GM19035 (cell line): ENCODE measurements around the gene CHD5.

ENCODE experiments used
- ATAC-seq: cut with Tn5 transposase; IDR thresholded peaks from one replicate; pipeline ENCODE4 v1.9.1; 2021; ENCODE audit not compliant: unreplicated experiment

Gene CHD5

DNA sequence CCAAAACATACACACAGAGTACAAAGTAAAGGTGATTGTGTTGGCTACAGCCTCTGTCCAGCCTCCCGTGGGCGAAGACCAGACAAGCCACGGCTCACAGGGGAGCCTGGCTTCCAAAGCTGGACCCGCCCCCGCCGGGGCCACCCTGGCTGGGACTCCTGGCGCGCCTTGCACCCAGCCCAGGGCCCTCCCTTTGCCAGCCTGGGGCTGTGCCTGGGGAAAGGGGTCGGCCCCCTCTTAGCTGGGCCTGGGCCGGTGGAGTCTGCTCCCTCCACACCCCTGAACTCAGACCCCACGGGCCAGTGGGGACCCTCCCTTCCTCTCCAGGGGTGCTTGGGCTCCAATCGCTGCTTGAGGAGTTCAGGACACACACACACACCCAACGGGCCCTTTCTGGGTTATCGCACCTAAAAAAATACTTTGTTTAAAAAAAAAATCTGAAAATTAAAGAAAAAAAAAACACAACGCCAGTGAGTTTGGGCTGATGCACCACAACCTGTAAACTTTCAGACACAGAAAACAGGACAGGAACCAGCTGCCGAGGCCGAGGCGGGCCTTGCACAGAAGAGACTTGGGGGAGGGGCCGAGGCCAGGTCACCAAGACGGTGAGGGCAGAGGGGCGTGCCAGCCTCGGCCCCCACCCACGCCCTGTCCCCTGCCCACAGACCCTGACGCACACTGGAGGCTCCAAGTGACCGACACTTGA, 78.1 kb downstream of the CHD5 start:
- no peak for ATAC-seq

- ATAC-seq, result no peak
Observed at GRCh38 chr1:6100861-6101783, 79.0 kb downstream of the CHD5 start.

GRCh38 chr1:6099787-6100765, 80.0 kb downstream of the CHD5 start:
- ATAC-seq, result no peak

DNA sequence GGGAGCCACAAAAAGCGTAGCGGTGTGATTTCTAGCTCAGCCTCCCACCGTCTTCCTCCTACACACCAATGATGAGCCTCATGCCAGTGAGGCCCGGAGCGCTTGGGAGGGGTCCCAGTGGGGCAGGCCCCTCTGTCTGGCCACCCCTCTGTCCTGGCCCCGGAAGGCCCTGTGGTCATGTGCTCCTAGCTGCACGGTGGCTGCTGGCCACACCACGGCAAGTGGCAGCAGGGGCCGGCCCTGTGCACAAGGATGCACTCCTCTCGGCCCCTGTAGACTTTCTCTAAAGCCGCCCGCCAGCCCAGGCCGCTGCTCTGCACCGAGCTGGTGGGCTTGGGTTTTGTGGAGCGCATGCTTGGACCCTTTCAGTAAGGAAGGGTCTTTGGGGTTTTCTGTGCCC, 80.8 kb downstream of the CHD5 start:
- ATAC-seq, result no peak

GRCh38 chr1:6098303-6099215, 81.6 kb downstream of the CHD5 start:
- ATAC-seq, result no peak

GRCh38 chr1:6097824-6098223, 82.3 kb downstream of the CHD5 start:
- no peak for ATAC-seq

DNA sequence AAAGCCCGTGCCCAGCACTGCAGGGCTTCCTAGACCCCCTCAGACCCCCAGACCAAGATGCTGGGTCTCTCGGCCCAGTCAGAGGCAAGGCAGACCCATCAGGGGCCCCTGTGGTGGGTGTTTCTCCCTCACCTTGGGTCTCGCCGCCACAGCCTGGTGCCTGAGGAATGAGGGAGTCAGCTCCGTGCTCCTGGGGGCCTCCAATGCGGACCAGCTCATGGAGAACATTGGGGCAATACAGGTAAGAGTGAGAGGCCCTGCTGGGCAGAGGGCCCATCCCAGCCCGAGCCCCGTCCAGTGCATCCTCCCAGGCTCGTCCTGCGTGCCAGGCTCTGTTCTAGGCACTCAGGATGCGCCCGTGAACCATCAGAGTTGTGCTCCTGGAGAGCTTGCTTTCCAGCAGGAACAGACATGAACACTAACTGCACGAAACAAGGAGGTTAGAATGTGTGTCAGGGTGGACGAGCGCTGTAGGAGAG, 83.0 kb downstream of the CHD5 start:
- ATAC-seq, result no peak

DNA sequence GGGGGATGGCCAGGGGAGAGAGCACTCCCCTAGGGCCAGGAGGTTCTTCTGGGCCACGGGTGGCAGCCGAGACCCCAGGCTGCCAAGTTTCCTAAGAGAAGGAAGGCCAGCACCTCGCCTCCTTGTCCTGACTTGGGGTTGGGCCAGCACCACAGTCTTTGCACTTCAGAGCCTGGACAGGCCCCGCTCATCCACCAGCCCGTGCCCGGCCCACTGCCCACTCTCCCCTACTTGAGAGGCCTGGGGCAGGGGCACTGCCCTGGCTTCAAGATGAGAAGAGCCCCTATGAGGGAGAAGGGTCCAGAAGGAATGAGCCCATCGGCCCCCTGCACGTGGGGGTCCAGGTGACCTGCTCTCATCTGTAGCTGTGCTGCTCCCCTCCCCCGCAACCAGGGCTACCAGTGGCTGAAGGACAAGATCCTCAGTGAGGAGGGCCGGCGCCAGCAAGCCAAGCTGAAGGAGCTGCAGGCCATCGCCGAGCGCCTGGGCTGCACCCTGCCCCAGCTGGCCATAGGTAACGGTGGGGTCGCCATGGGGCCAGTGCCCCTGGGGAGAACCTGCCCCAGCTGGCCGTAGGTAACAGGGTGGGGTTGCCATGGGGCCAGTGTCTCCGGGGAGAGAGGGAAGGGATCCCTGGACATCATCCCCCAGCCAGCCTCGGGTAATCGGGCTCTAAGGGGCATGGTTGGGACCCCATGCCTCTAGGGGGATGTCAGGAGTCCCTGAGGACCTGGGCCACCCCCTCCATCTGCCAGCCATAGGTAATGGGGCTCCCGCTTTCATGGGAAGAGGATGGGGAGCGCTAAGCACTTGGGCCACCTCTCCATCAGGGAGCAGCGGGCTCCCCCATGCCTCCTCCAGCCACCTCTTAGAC, 83.6 kb downstream of the CHD5 start:
- no peak for ATAC-seq

DNA sequence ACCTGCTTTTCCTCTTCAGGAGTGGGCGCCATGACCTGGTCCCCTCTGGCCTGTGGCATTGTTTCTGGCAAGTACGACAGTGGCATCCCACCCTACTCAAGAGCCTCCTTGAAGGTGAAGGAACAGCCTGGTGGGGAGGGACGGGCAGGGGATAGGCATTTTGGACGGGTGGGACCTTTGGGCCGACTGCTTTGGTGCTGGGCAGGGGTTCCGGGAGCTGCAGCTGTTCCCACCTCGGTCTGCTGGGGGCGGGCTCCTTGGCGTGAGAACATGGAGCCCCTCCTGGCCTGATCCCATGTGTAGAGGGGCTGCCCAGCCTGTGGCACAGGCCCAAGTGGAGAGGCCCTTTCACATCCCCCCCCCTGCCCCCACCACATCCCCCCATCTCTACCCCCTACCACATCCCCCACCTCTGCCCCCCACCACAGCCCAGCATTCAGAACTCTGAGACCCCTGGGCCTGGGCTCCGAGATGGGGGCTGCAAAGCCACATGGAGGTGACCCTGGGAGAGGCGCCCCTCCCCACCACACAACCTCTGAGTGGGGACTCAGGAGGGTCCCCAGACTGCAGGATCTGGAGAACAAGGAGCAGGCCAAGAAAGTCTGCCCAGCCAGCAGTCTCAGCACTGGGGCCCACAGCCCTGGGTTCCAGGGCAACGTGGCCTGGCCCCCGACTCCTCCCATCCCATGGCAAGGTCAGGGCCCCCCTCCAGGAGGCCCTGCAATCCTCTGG, 84.4 kb downstream of the CHD5 start:
- no peak for ATAC-seq

GRCh38 chr1:6094801-6095505, 85.2 kb downstream of the CHD5 start:
- ATAC-seq, result no peak

- ATAC-seq, result no peak
Observed at GRCh38 chr1:6094246-6094645, 85.9 kb downstream of the CHD5 start.

GRCh38 chr1:6093611-6094010, 86.5 kb downstream of the CHD5 start:
- ATAC-seq, result no peak

DNA sequence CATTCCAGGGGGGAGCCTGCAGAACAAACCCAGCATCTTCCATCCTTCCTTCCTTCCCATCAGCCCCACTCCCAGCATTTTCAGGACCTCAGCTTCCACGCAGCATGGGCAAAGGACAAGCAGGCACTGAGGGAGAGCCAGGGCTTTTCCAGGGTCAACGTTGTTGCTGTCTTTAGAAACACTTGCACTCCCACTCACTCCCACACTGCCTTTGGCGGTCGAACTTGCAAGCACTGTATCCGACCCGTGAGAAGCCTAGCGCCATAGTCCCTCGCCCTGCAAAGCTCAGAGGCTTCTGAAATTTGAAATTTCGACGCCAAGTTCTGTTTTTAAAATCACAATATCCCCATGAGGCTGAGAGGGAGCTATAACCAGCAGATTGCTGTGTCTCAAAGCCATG, 87.0 kb downstream of the CHD5 start:
- ATAC-seq, result no peak

- no peak for ATAC-seq
Observed at GRCh38 chr1:6092211-6092610, 87.9 kb downstream of the CHD5 start.

- ATAC-seq, result no peak
Observed at GRCh38 chr1:6091823-6092109, 88.4 kb downstream of the CHD5 start.

GRCh38 chr1:6090996-6091822, 88.9 kb downstream of the CHD5 start:
- ATAC-seq, result no peak

DNA sequence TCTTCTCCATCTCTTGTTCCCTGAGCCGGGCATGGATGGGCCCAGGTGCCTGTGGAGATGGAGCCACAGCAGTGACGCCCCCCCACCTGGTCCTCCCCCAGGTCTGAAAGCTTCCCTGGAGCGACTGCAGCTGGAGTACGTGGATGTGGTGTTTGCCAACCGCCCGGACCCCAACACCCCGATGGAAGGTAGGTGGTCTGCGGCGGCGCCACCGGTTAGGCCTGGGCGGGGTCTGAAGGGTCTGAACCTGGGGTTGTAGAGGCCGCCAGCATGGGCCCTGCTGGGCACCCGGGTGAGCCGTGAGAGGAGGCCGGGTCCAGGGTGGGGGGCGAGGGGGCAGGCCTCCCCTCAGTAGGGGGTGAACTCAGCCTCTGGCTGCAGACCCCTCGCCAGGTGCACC, 89.8 kb downstream of the CHD5 start:
- no peak for ATAC-seq
